Endothelial cell of umbilical vein (primary cell): ENCODE data around the gene FOXP4.

Experiments
- CTCF ChIP-seq, 2 donors: IDR thresholded peaks; 1 replicate in 1 of 2; 2 replicates in 1 of 2; pipeline ENCODE4 v1.5.1; 2011; ENCODE audit warnings: low read length in 2 of 2, mild to moderate bottlenecking in 2 of 2, moderate library complexity in 2 of 2, control low read depth in 1 of 2, inconsistent platforms in 1 of 2, low read depth in 1 of 2; ENCODE audit not compliant: insufficient read depth in 1 of 2; ENCODE audit errors: extremely low read depth in 1 of 2
- MAX ChIP-seq: IDR thresholded peaks from 2 replicates; pipeline ENCODE4 v1.6.1; 2011; ENCODE audit not compliant: insufficient read depth, insufficient read length
- POLR2AphosphoS5 ChIP-seq: IDR thresholded peaks from 2 replicates; pipeline ENCODE4 v1.6.1; 2012; ENCODE audit warnings: low read depth, mild to moderate bottlenecking, control low read depth, low read length, moderate library complexity; ENCODE audit not compliant: insufficient read depth

- no peak for TF ChIP-seq CTCF (IDR thresholded peaks at IDR 0.05; ENCODE audit: extremely low read depth in 1 of 2, insufficient read depth in 1 of 2, low read depth in 1 of 2, low read length in 2 of 2)
- TF ChIP-seq POLR2AphosphoS5, result no peak
- no peak for TF ChIP-seq MAX
Measured at GRCh38 chr6:41546475-41546865, 289 bp downstream of the FOXP4 start.
